GM21360 (cell line): ENCODE data around the gene PRUNE1.

Experiments
- ATAC-seq: cut with Tn5 transposase; IDR thresholded peaks from one replicate; pipeline ENCODE4 v1.9.1; 2021; ENCODE audit warnings: mild to moderate bottlenecking, moderate library complexity; ENCODE audit not compliant: unreplicated experiment

The PRUNE1 gene

GRCh38 chr1:151008244-151009205, at the start of gene PRUNE1:
TSS of gene PRUNE1 (plus strand) at chr1:151008449. CDS start at chr1:151008633, 184 bp downstream.
- ATAC-seq: peak; percentile 72

GRCh38 chr1:150960646-150961045, 47.6 kb upstream of the PRUNE1 start:
- ATAC-seq: no peak

GRCh38 chr1:150961756-150962155, 46.5 kb upstream of the PRUNE1 start:
- no peak for ATAC-seq

GRCh38 chr1:150963321-150964163, 44.7 kb upstream of the PRUNE1 start:
- no peak for ATAC-seq

GRCh38 chr1:150964164-150964489, 44.1 kb upstream of the PRUNE1 start:
- no peak for ATAC-seq

- no peak for ATAC-seq
These were observed 42.6 kb upstream of the PRUNE1 start for GRCh38 chr1:150965605-150966004.

- ATAC-seq: no peak
These were observed 42.2 kb upstream of the PRUNE1 start for GRCh38 chr1:150966011-150966410.

GRCh38 chr1:150967936-150968335, 40.3 kb upstream of the PRUNE1 start:
- ATAC-seq: no peak

- no peak for ATAC-seq
These were observed 39.8 kb upstream of the PRUNE1 start for GRCh38 chr1:150968491-150968890.

- no peak for ATAC-seq
These were observed 38.6 kb upstream of the PRUNE1 start for GRCh38 chr1:150969626-150970025.

- ATAC-seq: no peak
These were observed 37.3 kb upstream of the PRUNE1 start for GRCh38 chr1:150970808-150971582.

- ATAC-seq: no peak
These were observed 36.4 kb upstream of the PRUNE1 start for GRCh38 chr1:150971583-150972416.

GRCh38 chr1:150972417-150972940, 35.8 kb upstream of the PRUNE1 start:
- no peak for ATAC-seq

GRCh38 chr1:150973258-150973835, 34.9 kb upstream of the PRUNE1 start:
- no peak for ATAC-seq

- ATAC-seq: peak; percentile 31
These were observed 34.2 kb upstream of the PRUNE1 start for GRCh38 chr1:150973836-150974579.

- ATAC-seq: peak; percentile 40
These were observed 33.4 kb upstream of the PRUNE1 start, which contains the start of gene CERS2 for GRCh38 chr1:150974580-150975478. TSS of gene CERS2 (minus strand) at chr1:150974835. CDS start at chr1:150969090, 5,745 bp downstream.

GRCh38 chr1:150976401-150976821, 31.8 kb upstream of the PRUNE1 start:
- ATAC-seq: no peak
